Karpas-422 (cell line): ENCODE measurements around the gene LMAN1L. TPM values are rescaled to one million over a fixed set of nuclear protein-coding genes. Genes with fewer than 3 reads are reported as not detected.
A peak's percentile ranks its signal among the peaks of the same experiment; 100 is the strongest.

Source experiments
- DNase-seq: peaks from one replicate; pipeline ENCODE4 v3.0.0-alpha.2; 2015
- H2AFZ ChIP-seq: fragments of 200-600 bp; sonication (generic); 2 replicates; pipeline ENCODE4 v1.6.1; 2014; ENCODE audit warnings: antibody characterized with exemption, low read length, mixed read lengths
- H3K27ac ChIP-seq: fragments of 200-600 bp; sonication (generic); 2 replicates; pipeline ENCODE4 v1.5.1; 2014; ENCODE audit warnings: mild to moderate bottlenecking, low read length, moderate library complexity
- H3K27me3 ChIP-seq: fragments of 200-600 bp; sonication (generic); 2 replicates; pipeline ENCODE4 v1.6.1; 2014; ENCODE audit warnings: low read length, mixed read lengths
- H3K36me3 ChIP-seq: fragments of 200-600 bp; sonication (generic); 2 replicates; pipeline ENCODE4 v1.6.1; 2014; ENCODE audit warnings: low read length, mixed read lengths; ENCODE audit not compliant: insufficient read depth
- H3K4me1 ChIP-seq: fragments of 200-600 bp; sonication (generic); 2 replicates; pipeline ENCODE4 v1.6.1; 2014; ENCODE audit warnings: mild to moderate bottlenecking, low read length, mixed read lengths
- H3K4me2 ChIP-seq: fragments of 200-600 bp; sonication (generic); 2 replicates; pipeline ENCODE4 v1.6.1; 2014; ENCODE audit warnings: low read length, low read depth, mild to moderate bottlenecking; ENCODE audit not compliant: poor library complexity, severe bottlenecking
- H3K4me3 ChIP-seq: fragments of 200-600 bp; sonication (generic); 2 replicates; pipeline ENCODE4 v1.5.1; 2014; ENCODE audit warnings: mild to moderate bottlenecking, antibody characterized with exemption, low read length, mixed read lengths
- H3K79me2 ChIP-seq: fragments of 200-600 bp; sonication (generic); 2 replicates; pipeline ENCODE4 v1.6.1; 2014; ENCODE audit warnings: mild to moderate bottlenecking, low read length, mixed read lengths
- H3K9ac ChIP-seq: fragments of 200-600 bp; sonication (generic); 2 replicates; pipeline ENCODE4 v1.6.0; 2014; ENCODE audit warnings: low read length
- H3K9me2 ChIP-seq: fragments of 200-600 bp; sonication (generic), shearing (Covaris generic); replicated peaks from 2 replicates; pipeline ENCODE4 v1.6.0; 2014; ENCODE audit warnings: mild to moderate bottlenecking, low read length, moderate library complexity; ENCODE audit not compliant: insufficient read depth
- H3K9me3 ChIP-seq: fragments of 300-700, 200-600 bp; sonication (generic); 2 replicates; pipeline ENCODE4 v1.6.1; 2014; ENCODE audit warnings: low read length, mixed read lengths
- H4K20me1 ChIP-seq: fragments of 200-600 bp; sonication (generic); 2 replicates; pipeline ENCODE4 v1.6.1; 2014; ENCODE audit warnings: mild to moderate bottlenecking, antibody characterized with exemption, low read length, low read depth; ENCODE audit not compliant: insufficient read depth
- total RNA-seq: library from RNA; depleted of rRNA; stranded (reverse); fragments of >200 nt; shearing (Covaris generic); gene quantifications from 2 replicates; pipeline ENCODE4 v1.2.3, GENCODE V29; 2014; ENCODE audit warnings: low replicate concordance

The LMAN1L gene
- total RNA-seq, 1 experiment from 2014 or later = 3.3 TPM

- Histone ChIP-seq H3K36me3 (peaks cover 15% of the 10 kb centered on the region), H3K9me2 (no peaks in the 10 kb centered on the region), H2AFZ (no peak overlapping the region), H3K4me2 (peak overlapping the region; percentile 92), H3K27me3 (no peaks in the 10 kb centered on the region), H3K4me3 (peak overlapping the region; percentile 69), H3K9me3 (no peaks in the 10 kb centered on the region), H4K20me1 (no peaks in the 10 kb centered on the region; the same call in 1 of the 2 replicates), H3K4me1 (peaks cover 97% of the 10 kb centered on the region), H3K27ac (peak overlapping the region; percentile 100), H3K79me2 (peaks cover 56% of the 10 kb centered on the region), H3K9ac (peak overlapping the region; percentile 95)
- DNase-seq = peak; percentile 96
Observed at GRCh38 chr15:74789171-74789631, 23.4 kb upstream of the LMAN1L start.

- no peaks in the 10 kb centered on the region; the same call in 1 of the 2 replicates for H4K20me1 ChIP-seq
- H3K4me2 ChIP-seq = peak overlapping the region; percentile 92
- no peaks in the 10 kb centered on the region for H3K27me3 ChIP-seq
- H3K9me3 ChIP-seq = no peaks in the 10 kb centered on the region
- no peak overlapping the region for H2AFZ ChIP-seq
- H3K79me2 ChIP-seq = peaks cover 58% of the 10 kb centered on the region
- H3K9ac ChIP-seq = peak overlapping the region; percentile 95
- DNase-seq = no peak
- H3K36me3 ChIP-seq = peaks cover 20% of the 10 kb centered on the region
- H3K9me2 ChIP-seq = no peaks in the 10 kb centered on the region
- H3K27ac ChIP-seq = peak overlapping the region; percentile 100
- H3K4me1 ChIP-seq = peaks cover 97% of the 10 kb centered on the region
- peak overlapping the region; percentile 69 for H3K4me3 ChIP-seq
Observed at GRCh38 chr15:74789741-74790079, 22.9 kb upstream of the LMAN1L start.

DNA sequence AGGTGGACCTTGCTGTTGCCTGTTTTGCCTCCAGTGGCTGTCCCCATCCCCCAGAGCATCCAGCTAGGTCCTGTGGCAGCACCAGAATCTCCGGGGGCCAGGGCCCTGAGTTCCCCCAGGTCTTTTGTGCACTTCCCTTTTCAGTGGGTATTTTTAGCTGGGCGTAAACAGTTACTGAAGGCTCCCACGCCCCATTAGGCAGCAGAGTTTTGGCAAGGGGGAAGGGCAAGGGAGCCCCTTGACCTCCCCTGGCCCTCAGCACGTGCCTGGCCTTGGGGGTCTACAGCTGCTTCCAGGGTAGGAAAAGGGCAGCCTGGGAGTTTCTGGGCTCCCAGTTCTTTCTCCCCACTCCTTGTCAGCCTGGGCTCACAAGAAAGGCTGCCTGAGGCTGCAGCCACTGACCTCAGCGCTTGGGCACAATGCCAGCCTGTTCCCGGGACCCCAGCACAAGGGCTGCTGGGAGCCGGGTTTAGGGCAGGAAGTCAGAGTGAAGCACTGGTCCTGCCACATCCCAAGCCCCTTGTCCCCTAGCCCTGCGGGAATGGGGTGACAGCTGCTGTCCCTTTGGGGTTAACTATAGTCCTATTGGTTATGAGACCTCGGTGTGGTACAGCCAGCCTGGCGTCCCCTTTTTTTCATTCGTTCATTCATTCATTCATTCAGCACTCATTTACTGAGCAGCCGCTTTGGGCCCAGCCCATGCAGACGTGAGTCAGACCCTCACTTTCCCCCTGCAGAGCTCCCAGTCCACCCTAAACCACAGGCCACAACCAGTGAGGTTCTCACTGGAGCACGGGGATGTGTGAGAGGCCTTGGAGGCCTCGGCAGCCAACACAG lies 22.3 kb upstream of the LMAN1L start:
- peaks cover 58% of the 10 kb centered on the region for H3K79me2 ChIP-seq
- H3K36me3 ChIP-seq = peaks cover 23% of the 10 kb centered on the region
- peak overlapping the region; percentile 95 for H3K9ac ChIP-seq
- H3K9me2 ChIP-seq = no peaks in the 10 kb centered on the region
- H2AFZ ChIP-seq = no peak overlapping the region
- no peaks in the 10 kb centered on the region for H3K27me3 ChIP-seq
- DNase-seq = peak; percentile 96
- no peaks in the 10 kb centered on the region for H3K9me3 ChIP-seq
- peak overlapping the region; percentile 69 for H3K4me3 ChIP-seq
- H3K27ac ChIP-seq = peak overlapping the region; percentile 100
- peaks cover 97% of the 10 kb centered on the region for H3K4me1 ChIP-seq
- no peaks in the 10 kb centered on the region; the same call in 1 of the 2 replicates for H4K20me1 ChIP-seq
- peak overlapping the region; percentile 92 for H3K4me2 ChIP-seq

GRCh38 chr15:74791007-74791406 lies 21.6 kb upstream of the LMAN1L start:
- no peaks in the 10 kb centered on the region for H3K9me2 ChIP-seq

DNA sequence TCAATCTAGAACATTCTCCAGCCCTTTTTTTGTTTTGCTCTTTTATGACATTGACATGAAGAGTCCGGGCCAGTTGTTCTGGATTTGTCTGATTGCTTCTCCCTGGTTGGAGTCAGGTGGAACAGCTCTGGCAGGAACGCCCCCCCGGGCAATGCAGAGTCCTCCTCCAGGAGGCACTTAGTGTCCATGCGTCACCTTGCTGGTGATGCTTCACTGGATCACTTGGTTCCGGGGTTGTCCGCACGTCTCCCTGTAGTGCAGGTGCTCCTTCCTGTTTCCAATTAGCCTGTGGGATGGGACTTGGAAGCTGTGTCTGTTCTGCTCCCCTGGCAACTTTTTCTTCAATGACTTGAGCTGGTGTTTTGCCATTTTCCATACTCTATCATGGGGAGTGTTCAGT lies 21.0 kb upstream of the LMAN1L start:
- Histone ChIP-seq H3K9me3 (no peaks in the 10 kb centered on the region), H3K27ac (peak overlapping the region; percentile 100), H3K4me1 (peaks cover 96% of the 10 kb centered on the region), H4K20me1 (no peaks in the 10 kb centered on the region; the same call in 1 of the 2 replicates), H3K4me3 (peak overlapping the region; percentile 69), H2AFZ (no peak overlapping the region), H3K79me2 (peaks cover 65% of the 10 kb centered on the region), H3K4me2 (peak overlapping the region; percentile 92), H3K9me2 (no peaks in the 10 kb centered on the region), H3K9ac (peak overlapping the region; percentile 95), H3K36me3 (peaks cover 23% of the 10 kb centered on the region), H3K27me3 (no peaks in the 10 kb centered on the region)
- peak; percentile 70 for DNase-seq

More at GRCh38 chr15:74791007-74791406, 21.6 kb upstream of the LMAN1L start:
- peak overlapping the region; percentile 69 for H3K4me3 ChIP-seq
- H3K36me3 ChIP-seq = peaks cover 23% of the 10 kb centered on the region
- H2AFZ ChIP-seq = no peak overlapping the region
- H3K79me2 ChIP-seq = peaks cover 59% of the 10 kb centered on the region
- H3K4me1 ChIP-seq = peaks cover 96% of the 10 kb centered on the region
- peak overlapping the region; percentile 100 for H3K27ac ChIP-seq
- no peaks in the 10 kb centered on the region for H3K27me3 ChIP-seq
- no peaks in the 10 kb centered on the region; the same call in 1 of the 2 replicates for H4K20me1 ChIP-seq
- peak overlapping the region; percentile 95 for H3K9ac ChIP-seq
- peak overlapping the region; percentile 92 for H3K4me2 ChIP-seq
- DNase-seq = peak; percentile 71
- H3K9me3 ChIP-seq = no peaks in the 10 kb centered on the region

DNA sequence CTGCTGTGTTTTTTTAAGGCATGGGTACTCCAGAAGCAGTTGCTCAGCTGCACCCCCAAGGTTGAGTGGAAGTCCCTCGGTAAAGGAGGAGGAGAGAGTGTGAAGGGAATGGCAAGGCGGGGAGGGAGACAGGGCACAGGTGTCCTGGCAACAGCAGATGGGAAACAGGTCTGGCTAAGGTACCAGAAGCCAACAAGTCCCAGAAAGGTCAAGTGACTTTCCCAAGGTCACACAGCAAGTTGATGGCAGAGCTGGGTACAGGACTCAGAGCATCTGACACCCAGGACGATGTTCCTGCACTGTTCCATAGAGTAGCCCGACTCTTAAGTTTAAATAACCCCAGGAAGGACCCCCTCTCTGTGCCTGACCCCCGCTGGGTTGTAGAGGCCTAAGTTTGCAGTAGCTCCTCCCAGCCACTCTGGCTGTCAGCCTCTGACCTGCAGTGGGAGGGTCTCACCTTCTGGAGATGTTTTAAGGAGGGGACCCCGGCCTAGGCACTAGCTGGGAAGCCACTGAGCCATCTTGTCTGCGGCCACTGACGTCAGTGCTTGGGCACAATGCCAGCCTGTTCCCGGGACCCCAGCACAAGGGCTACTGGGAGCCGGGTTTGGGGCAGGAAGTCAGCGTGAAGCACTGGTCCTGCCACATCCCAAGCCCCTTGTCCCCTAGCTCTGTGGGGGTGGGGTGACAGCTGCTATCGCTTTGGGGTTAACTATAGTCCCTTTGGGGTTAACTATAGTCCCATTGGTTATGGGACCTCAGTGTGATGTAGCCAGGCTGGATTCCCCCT lies 20.2 kb upstream of the LMAN1L start:
- DNase-seq = peak; percentile 73
- Histone ChIP-seq H3K79me2 (peaks cover 66% of the 10 kb centered on the region), H3K36me3 (peaks cover 23% of the 10 kb centered on the region), H3K4me1 (peaks cover 97% of the 10 kb centered on the region), H2AFZ (no peak overlapping the region), H3K27me3 (no peaks in the 10 kb centered on the region), H3K9ac (peak overlapping the region; percentile 95), H3K9me2 (no peaks in the 10 kb centered on the region), H3K4me3 (peak overlapping the region; percentile 69), H3K9me3 (no peaks in the 10 kb centered on the region), H3K27ac (peak overlapping the region; percentile 100), H3K4me2 (peak overlapping the region; percentile 92), H4K20me1 (peaks cover under 1% of the 10 kb centered on the region; the same call in 1 of the 2 replicates)

- DNase-seq = peak; percentile 87
- Histone ChIP-seq H3K79me2 (peaks cover 74% of the 10 kb centered on the region), H3K9me2 (no peaks in the 10 kb centered on the region), H3K9me3 (no peaks in the 10 kb centered on the region), H3K9ac (peak overlapping the region; percentile 95), H4K20me1 (peaks cover 5% of the 10 kb centered on the region; the same call in 1 of the 2 replicates), H3K4me1 (peaks cover 97% of the 10 kb centered on the region), H3K4me2 (peak overlapping the region; percentile 92), H3K4me3 (peak overlapping the region; percentile 69), H3K27me3 (no peaks in the 10 kb centered on the region), H3K27ac (peak overlapping the region; percentile 100), H3K36me3 (peaks cover 22% of the 10 kb centered on the region), H2AFZ (no peak overlapping the region)
Observed at GRCh38 chr15:74793135-74794028, 19.3 kb upstream of the LMAN1L start.
